Measurements from ENCODE around the gene PANK4.
"Not testable (repeated sequence)": the region's sequence is repeated elsewhere in the genome, so short reads cannot be mapped to it uniquely, and the experiment has no call there.

PANK4 gene

GRCh38 chr1:2525920-2526823, at the start of gene PANK4:
PANK4 (minus strand) TSS chr1:2526596; CDS start chr1:2526587, 9 bp downstream.
- DNase-seq, result peak; percentile 73 to 87 (median 80)

- DNase-seq, result no peak
Measured at GRCh38 chr1:2574350-2574749, 48.0 kb upstream of the PANK4 start.

- DNase-seq, result no peak
Measured at GRCh38 chr1:2573250-2573920, 47.0 kb upstream of the PANK4 start.

- DNase-seq, result no peak
Measured at GRCh38 chr1:2571348-2571747, 45.0 kb upstream of the PANK4 start.

- no peak for DNase-seq
Measured at GRCh38 chr1:2570332-2570731, 43.9 kb upstream of the PANK4 start.

- not testable (repeated sequence) for DNase-seq
Measured at GRCh38 chr1:2569703-2570102, 43.3 kb upstream of the PANK4 start.

GRCh38 chr1:2569060-2569459, 42.7 kb upstream of the PANK4 start:
- DNase-seq, result no peak

GRCh38 chr1:2568187-2568816, 41.9 kb upstream of the PANK4 start:
- not testable (repeated sequence) for DNase-seq

GRCh38 chr1:2567083-2567679, 40.8 kb upstream of the PANK4 start:
- no peak for DNase-seq

- DNase-seq, result no peak
Measured at GRCh38 chr1:2566101-2567045, 40.0 kb upstream of the PANK4 start.

- DNase-seq, result no peak
Measured at GRCh38 chr1:2564815-2565374, 38.5 kb upstream of the PANK4 start.

GRCh38 chr1:2564006-2564814, 37.8 kb upstream of the PANK4 start:
- DNase-seq, result no peak

- DNase-seq, result no peak
Measured at GRCh38 chr1:2563205-2563604, 36.8 kb upstream of the PANK4 start.

GRCh38 chr1:2561898-2562895, 35.8 kb upstream of the PANK4 start:
- no peak for DNase-seq

- DNase-seq, result no peak
Measured at GRCh38 chr1:2561446-2561845, 35.0 kb upstream of the PANK4 start.

- DNase-seq, result no peak
Measured at GRCh38 chr1:2560299-2561073, 34.1 kb upstream of the PANK4 start.

- DNase-seq, result no peak
Measured at GRCh38 chr1:2559509-2560298, 33.3 kb upstream of the PANK4 start.

GRCh38 chr1:2558861-2559260, 32.5 kb upstream of the PANK4 start:
- DNase-seq, result no peak
